SK-N-SH (cell line): ENCODE results near the gene PTPRG. TPM values are rescaled to one million over a fixed set of nuclear protein-coding genes. Genes with fewer than 3 reads are reported as not detected.

Source experiments
- CTCF ChIA-PET: fragments of 300-600, 350-600 bp; formaldehyde crosslinking; extraction: SDS; loops from one replicate; lab custom pipeline; 2021; lab: Yijun Ruan, JAX
- POLR2A ChIA-PET: fragments of 350-600 bp; sonication (Branson Sonifier 250); formaldehyde crosslinking; extraction: SDS; loops from one replicate; lab custom pipeline; 2020; ENCODE audit warnings: antibody characterized with exemption, inconsistent platforms; lab: Yijun Ruan, JAX
- DNase-seq: peaks from one replicate; pipeline ENCODE4 v3.0.0; 2012
- H2AFZ ChIP-seq: fragments of 200-600 bp; sonication (generic); 2 replicates; pipeline ENCODE4 v1.8.1; 2016; ENCODE audit warnings: antibody characterized with exemption, mild to moderate bottlenecking, low read depth
- H3F3A ChIP-seq: fragments of 200-600 bp; sonication (generic); replicated peaks from 2 replicates; pipeline ENCODE3; 2016; ENCODE audit warnings: antibody characterized with exemption, mild to moderate bottlenecking; ENCODE audit not compliant: insufficient read depth
- H3K27ac ChIP-seq, 2 experiments: fragments of 200-500 bp in 1 of 2; fragments of 200-600 bp in 1 of 2; sonication (Bioruptor generic) in 1 of 2; sonication (generic), shearing (Covaris generic) in 1 of 2; 2 replicates each; pipeline versions ENCODE4 v1.5.1 to v1.6.1; 2014 to 2016; ENCODE audit warnings: low read depth in 2 of 2, inconsistent platforms in 1 of 2, low read length in 1 of 2, mild to moderate bottlenecking in 1 of 2, mixed read lengths in 1 of 2
- H3K27me3 ChIP-seq: fragments of 200-600 bp; sonication (generic), shearing (Covaris generic); 2 replicates; pipeline ENCODE4 v1.6.1; 2016; ENCODE audit warnings: mixed run types; ENCODE audit not compliant: insufficient read depth
- H3K36me3 ChIP-seq, 2 experiments: fragments of 200-500 bp in 1 of 2; fragments of 200-600 bp in 1 of 2; sonication (Bioruptor generic) in 1 of 2; sonication (generic) in 1 of 2; replicated peaks in 1 of 2; 2 replicates each; pipeline versions ENCODE3 to v1.5.1; 2014 to 2016; ENCODE audit warnings: low read length in 1 of 2, mild to moderate bottlenecking in 1 of 2; ENCODE audit not compliant: insufficient read depth in 2 of 2, control insufficient read depth in 1 of 2
- H3K4me1 ChIP-seq, 2 experiments: fragments of 200-500 bp in 1 of 2; fragments of 200-600 bp in 1 of 2; sonication (Bioruptor generic) in 1 of 2; sonication (generic), shearing (Covaris generic) in 1 of 2; 2 replicates each; pipeline versions ENCODE4 v1.5.1 to v1.6.1; 2014 to 2016; ENCODE audit warnings: low read depth in 1 of 2, low read length in 1 of 2, mixed run types in 1 of 2; ENCODE audit not compliant: insufficient read depth in 2 of 2, control insufficient read depth in 1 of 2
- H3K4me2 ChIP-seq: fragments of 200-600 bp; sonication (generic), shearing (Covaris generic); 2 replicates; pipeline ENCODE4 v1.6.1; 2017; ENCODE audit warnings: mixed run types
- H3K4me3 ChIP-seq, 2 experiments: fragments of 200-500 bp in 1 of 2; fragments of 200-600 bp in 1 of 2; sonication (Bioruptor generic) in 1 of 2; sonication (generic), shearing (Covaris generic) in 1 of 2; 2 replicates each; pipeline versions ENCODE4 v1.5.1 to v1.8.1; 2014 to 2016; ENCODE audit warnings: low read depth in 2 of 2, inconsistent platforms in 1 of 2, low read length in 1 of 2, mild to moderate bottlenecking in 1 of 2, mixed read lengths in 1 of 2, moderate library complexity in 1 of 2
- H3K79me2 ChIP-seq: fragments of 200-600 bp; sonication (generic); 2 replicates; pipeline ENCODE4 v1.8.1; 2017; ENCODE audit warnings: mild to moderate bottlenecking; ENCODE audit not compliant: insufficient read depth
- H3K9ac ChIP-seq: fragments of 200-600 bp; sonication (generic); 2 replicates; pipeline ENCODE4 v1.6.1; 2017; ENCODE audit warnings: mixed run types
- H3K9me2 ChIP-seq: fragments of 200-600 bp; sonication (generic); 2 replicates; pipeline ENCODE4 v1.6.1; 2017; ENCODE audit warnings: mixed run types
- H3K9me3 ChIP-seq: fragments of 200-600 bp; sonication (generic); 2 replicates; pipeline ENCODE4 v1.6.1; 2017; ENCODE audit warnings: mixed run types, mild to moderate bottlenecking, moderate library complexity
- H4K20me1 ChIP-seq: fragments of 200-600 bp; sonication (generic); 2 replicates; pipeline ENCODE4 v1.6.1; 2017; ENCODE audit warnings: mild to moderate bottlenecking, mixed run types; ENCODE audit not compliant: insufficient read depth
- ELF1 ChIP-seq: IDR thresholded peaks from 2 replicates; pipeline ENCODE4 v1.4.0; 2012
- EP300 ChIP-seq, 2 experiments: IDR thresholded peaks; 2 replicates each; pipeline versions ENCODE4 v1.4.0 to v1.6.1; 2012; ENCODE audit warnings: borderline replicate concordance in 1 of 2, low read depth in 1 of 2, low read length in 1 of 2
- EZH2phosphoT487 ChIP-seq: fragments of 200-600 bp; sonication (generic); IDR thresholded peaks from 2 replicates; pipeline ENCODE4 v1.6.1; 2017; ENCODE audit warnings: low read depth, mixed run types, mild to moderate bottlenecking, antibody characterized with exemption, moderate library complexity, borderline replicate concordance
- FOSL2 ChIP-seq: IDR thresholded peaks from 2 replicates; pipeline ENCODE4 v1.4.0; 2012; ENCODE audit warnings: low read depth, mild to moderate bottlenecking, moderate library complexity, borderline replicate concordance
- FOXM1 ChIP-seq: IDR thresholded peaks from 2 replicates; pipeline ENCODE4 v1.4.0; 2012; ENCODE audit warnings: low read depth, mild to moderate bottlenecking
- GABPA ChIP-seq: IDR thresholded peaks from 2 replicates; pipeline ENCODE4 v1.4.0; 2012; ENCODE audit warnings: low read depth, mild to moderate bottlenecking
- GATA2 ChIP-seq: sonication (generic); formaldehyde crosslinking; IDR thresholded peaks from 2 replicates; pipeline ENCODE4 v1.5.0; 2020; ENCODE audit warnings: mild to moderate bottlenecking, missing genetic modification reagents
- JUND ChIP-seq: IDR thresholded peaks from 2 replicates; pipeline ENCODE4 v1.4.0; 2012
- NRF1 ChIP-seq: IDR thresholded peaks from 2 replicates; pipeline ENCODE4 v1.6.1; 2012; ENCODE audit warnings: low read depth, mild to moderate bottlenecking, low read length
- RAD21 ChIP-seq: IDR thresholded peaks from 2 replicates; pipeline ENCODE4 v1.6.1; 2012; ENCODE audit warnings: mild to moderate bottlenecking, low read length
- RCOR1 ChIP-seq: fragments of 150-350 bp; IDR thresholded peaks from 2 replicates; pipeline ENCODE4 v1.6.1; 2017; ENCODE audit warnings: antibody characterized with exemption, low read length
- RXRA ChIP-seq: IDR thresholded peaks from 2 replicates; pipeline ENCODE4 v1.4.0; 2012; ENCODE audit warnings: low read depth, mild to moderate bottlenecking, borderline replicate concordance
- SIN3A ChIP-seq: IDR thresholded peaks from 2 replicates; pipeline ENCODE4 v1.6.1; 2012; ENCODE audit warnings: low read depth, mild to moderate bottlenecking, low read length, moderate library complexity, borderline replicate concordance
- TAF1 ChIP-seq: IDR thresholded peaks from 2 replicates; pipeline ENCODE4 v1.6.1; 2012; ENCODE audit warnings: low read depth, mild to moderate bottlenecking, low read length, moderate library complexity, borderline replicate concordance
- TCF12 ChIP-seq: IDR thresholded peaks from 2 replicates; pipeline ENCODE4 v1.4.0; 2012
- TEAD4 ChIP-seq: IDR thresholded peaks from 2 replicates; pipeline ENCODE4 v1.4.0; 2012; ENCODE audit warnings: mild to moderate bottlenecking, borderline replicate concordance; ENCODE audit not compliant: insufficient read depth
- YY1 ChIP-seq: IDR thresholded peaks from 2 replicates; pipeline ENCODE4 v1.4.0; 2012; ENCODE audit warnings: low read depth, mild to moderate bottlenecking
- WGBS: methylation state at CpG from one replicate; pipeline ENCODE4 v1.1.6; 2017; ENCODE audit warnings: low lambda C conversion rate; 5-methylcytosine and 5-hydroxymethylcytosine counted together
- polyA plus RNA-seq, 3 experiments: library from polyadenylated mRNA; depleted of rRNA; stranded (reverse); fragments of >200 nt; gene quantifications; 2 replicates each; pipeline ENCODE4 v1.2.3, GENCODE V29; 2012
- TF ChIP-seq, protein P1 (sequence below): fragments of 150-350 bp; IDR thresholded peaks from 2 replicates; pipeline ENCODE4 v1.6.1; 2016; ENCODE audit warnings: mild to moderate bottlenecking, low read depth, low read length
- TF ChIP-seq, protein P2 (sequence below): IDR thresholded peaks from 2 replicates; pipeline ENCODE4 v1.4.0; 2012; ENCODE audit warnings: low read depth
- TF ChIP-seq, protein P3 (sequence below): fragments of 150-350 bp; IDR thresholded peaks from 2 replicates; pipeline ENCODE4 v1.6.1; 2017; ENCODE audit warnings: antibody characterized with exemption, low read length, low read depth, borderline replicate concordance
- TF ChIP-seq, protein P4 (sequence below): IDR thresholded peaks from 2 replicates; pipeline ENCODE4 v1.4.0; 2012; ENCODE audit warnings: low read depth, borderline replicate concordance
- TF ChIP-seq, protein P5 (sequence below): IDR thresholded peaks from 2 replicates; pipeline ENCODE4; 2012
- TF ChIP-seq, protein P6 (sequence below): IDR thresholded peaks from 2 replicates; pipeline ENCODE4 v1.6.1; 2012; ENCODE audit warnings: mild to moderate bottlenecking, low read depth, low read length, moderate library complexity
- TF ChIP-seq, protein P7 (sequence below): IDR thresholded peaks from 2 replicates; pipeline ENCODE4 v1.4.0; 2012; ENCODE audit warnings: low read depth, borderline replicate concordance

Gene PTPRG
- polyA plus RNA-seq, 1 of the 3 experiments (the other 2 are of a cell fraction), result 14.1 TPM

DNA sequence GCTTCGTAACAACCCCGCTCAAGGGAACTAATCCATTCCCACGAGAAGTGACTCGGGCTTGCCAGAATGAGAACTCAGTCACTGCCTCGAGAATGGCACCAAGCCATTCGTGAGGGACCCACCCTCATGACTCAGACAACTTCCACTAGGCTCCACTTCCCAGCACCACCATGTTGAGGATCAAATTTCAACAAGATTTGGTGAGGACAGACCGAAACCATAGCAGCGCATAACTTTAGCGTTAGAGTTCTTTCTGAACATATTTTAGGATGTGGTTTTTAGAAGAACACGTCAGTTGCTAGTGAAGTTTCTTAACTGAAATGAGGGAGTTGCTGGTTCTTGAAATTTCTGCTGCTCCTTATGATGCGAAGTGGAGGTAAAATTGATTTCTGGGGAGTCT lies 13.5 kb downstream of the PTPRG start:
- CTCF ChIA-PET, result interaction anchor here (0.6 to 1.4 kb wide), 2 partner anchors 10 to 64 kb away, joined by 3 to 4 read pairs; no protein-coding TSS in a partner anchor
- Histone ChIP-seq H3K9me3 (no peaks in the 10 kb centered on the region), H3K36me3 (no peaks in the 10 kb centered on the region), H2AFZ (no peak overlapping the region), H3K27ac (peak overlapping the region in 1 of 2 experiments; percentile 83; a peak in 2 of 4 replicates), H3K4me1 (peaks cover 0 to 11% of the 10 kb centered on the region in 2 experiments; a peak in 1 of 4 replicates), H4K20me1 (no peaks in the 10 kb centered on the region; the same call in 1 of the 2 replicates), H3K4me2 (no peak overlapping the region), H3F3A (peaks cover 4% of the 10 kb centered on the region), H3K27me3 (no peaks in the 10 kb centered on the region), H3K4me3 (no peak overlapping the region), H3K9ac (peak overlapping the region; percentile 28; the same call in 1 of the 2 replicates), H3K9me2 (no peaks in the 10 kb centered on the region), H3K79me2 (peaks cover 89% of the 10 kb centered on the region)
- WGBS, result 73% methylated on average over 9 of the region's 11 CpGs
- TF ChIP-seq TAF1 (no peak), RXRA (no peak), JUND (peak; percentile 48; the same call in 1 of the 2 replicates), EP300 (IDR thresholded peaks at IDR 0.05; ENCODE audit: borderline replicate concordance in 1 of 2, low read depth in 1 of 2, low read length in 1 of 2) (no peak; a peak in 1 of 4 replicates), NRF1 (no peak), RCOR1 (no peak), GABPA (no peak), EZH2phosphoT487 (no peak), SIN3A (no peak), GATA2 (CRISPR knock-in tag) (no peak), ELF1 (no peak), FOSL2 (peak; percentile 44; the same call in 1 of the 2 replicates), TEAD4 (no peak), FOXM1 (no peak), RAD21 (no peak), TCF12 (peak; percentile 49; the same call in 1 of the 2 replicates), YY1 (no peak)
- TF ChIP-seq, protein P1, sequence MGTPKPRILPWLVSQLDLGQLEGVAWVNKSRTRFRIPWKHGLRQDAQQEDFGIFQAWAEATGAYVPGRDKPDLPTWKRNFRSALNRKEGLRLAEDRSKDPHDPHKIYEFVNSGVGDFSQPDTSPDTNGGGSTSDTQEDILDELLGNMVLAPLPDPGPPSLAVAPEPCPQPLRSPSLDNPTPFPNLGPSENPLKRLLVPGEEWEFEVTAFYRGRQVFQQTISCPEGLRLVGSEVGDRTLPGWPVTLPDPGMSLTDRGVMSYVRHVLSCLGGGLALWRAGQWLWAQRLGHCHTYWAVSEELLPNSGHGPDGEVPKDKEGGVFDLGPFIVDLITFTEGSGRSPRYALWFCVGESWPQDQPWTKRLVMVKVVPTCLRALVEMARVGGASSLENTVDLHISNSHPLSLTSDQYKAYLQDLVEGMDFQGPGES, result no peak
- TF ChIP-seq, protein P2, sequence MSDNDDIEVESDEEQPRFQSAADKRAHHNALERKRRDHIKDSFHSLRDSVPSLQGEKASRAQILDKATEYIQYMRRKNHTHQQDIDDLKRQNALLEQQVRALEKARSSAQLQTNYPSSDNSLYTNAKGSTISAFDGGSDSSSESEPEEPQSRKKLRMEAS, result peak; percentile 30; the same call in 1 of the 2 replicates
- TF ChIP-seq, protein P3, sequence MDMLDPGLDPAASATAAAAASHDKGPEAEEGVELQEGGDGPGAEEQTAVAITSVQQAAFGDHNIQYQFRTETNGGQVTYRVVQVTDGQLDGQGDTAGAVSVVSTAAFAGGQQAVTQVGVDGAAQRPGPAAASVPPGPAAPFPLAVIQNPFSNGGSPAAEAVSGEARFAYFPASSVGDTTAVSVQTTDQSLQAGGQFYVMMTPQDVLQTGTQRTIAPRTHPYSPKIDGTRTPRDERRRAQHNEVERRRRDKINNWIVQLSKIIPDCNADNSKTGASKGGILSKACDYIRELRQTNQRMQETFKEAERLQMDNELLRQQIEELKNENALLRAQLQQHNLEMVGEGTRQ, result no peak
- TF ChIP-seq, protein P4, sequence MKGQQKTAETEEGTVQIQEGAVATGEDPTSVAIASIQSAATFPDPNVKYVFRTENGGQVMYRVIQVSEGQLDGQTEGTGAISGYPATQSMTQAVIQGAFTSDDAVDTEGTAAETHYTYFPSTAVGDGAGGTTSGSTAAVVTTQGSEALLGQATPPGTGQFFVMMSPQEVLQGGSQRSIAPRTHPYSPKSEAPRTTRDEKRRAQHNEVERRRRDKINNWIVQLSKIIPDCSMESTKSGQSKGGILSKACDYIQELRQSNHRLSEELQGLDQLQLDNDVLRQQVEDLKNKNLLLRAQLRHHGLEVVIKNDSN, result no peak
- TF ChIP-seq, protein P5, sequence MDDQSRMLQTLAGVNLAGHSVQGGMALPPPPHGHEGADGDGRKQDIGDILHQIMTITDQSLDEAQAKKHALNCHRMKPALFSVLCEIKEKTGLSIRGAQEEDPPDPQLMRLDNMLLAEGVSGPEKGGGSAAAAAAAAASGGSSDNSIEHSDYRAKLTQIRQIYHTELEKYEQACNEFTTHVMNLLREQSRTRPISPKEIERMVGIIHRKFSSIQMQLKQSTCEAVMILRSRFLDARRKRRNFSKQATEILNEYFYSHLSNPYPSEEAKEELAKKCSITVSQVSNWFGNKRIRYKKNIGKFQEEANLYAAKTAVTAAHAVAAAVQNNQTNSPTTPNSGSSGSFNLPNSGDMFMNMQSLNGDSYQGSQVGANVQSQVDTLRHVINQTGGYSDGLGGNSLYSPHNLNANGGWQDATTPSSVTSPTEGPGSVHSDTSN, result no peak
- TF ChIP-seq, protein P6, sequence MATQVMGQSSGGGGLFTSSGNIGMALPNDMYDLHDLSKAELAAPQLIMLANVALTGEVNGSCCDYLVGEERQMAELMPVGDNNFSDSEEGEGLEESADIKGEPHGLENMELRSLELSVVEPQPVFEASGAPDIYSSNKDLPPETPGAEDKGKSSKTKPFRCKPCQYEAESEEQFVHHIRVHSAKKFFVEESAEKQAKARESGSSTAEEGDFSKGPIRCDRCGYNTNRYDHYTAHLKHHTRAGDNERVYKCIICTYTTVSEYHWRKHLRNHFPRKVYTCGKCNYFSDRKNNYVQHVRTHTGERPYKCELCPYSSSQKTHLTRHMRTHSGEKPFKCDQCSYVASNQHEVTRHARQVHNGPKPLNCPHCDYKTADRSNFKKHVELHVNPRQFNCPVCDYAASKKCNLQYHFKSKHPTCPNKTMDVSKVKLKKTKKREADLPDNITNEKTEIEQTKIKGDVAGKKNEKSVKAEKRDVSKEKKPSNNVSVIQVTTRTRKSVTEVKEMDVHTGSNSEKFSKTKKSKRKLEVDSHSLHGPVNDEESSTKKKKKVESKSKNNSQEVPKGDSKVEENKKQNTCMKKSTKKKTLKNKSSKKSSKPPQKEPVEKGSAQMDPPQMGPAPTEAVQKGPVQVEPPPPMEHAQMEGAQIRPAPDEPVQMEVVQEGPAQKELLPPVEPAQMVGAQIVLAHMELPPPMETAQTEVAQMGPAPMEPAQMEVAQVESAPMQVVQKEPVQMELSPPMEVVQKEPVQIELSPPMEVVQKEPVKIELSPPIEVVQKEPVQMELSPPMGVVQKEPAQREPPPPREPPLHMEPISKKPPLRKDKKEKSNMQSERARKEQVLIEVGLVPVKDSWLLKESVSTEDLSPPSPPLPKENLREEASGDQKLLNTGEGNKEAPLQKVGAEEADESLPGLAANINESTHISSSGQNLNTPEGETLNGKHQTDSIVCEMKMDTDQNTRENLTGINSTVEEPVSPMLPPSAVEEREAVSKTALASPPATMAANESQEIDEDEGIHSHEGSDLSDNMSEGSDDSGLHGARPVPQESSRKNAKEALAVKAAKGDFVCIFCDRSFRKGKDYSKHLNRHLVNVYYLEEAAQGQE, result no peak
- TF ChIP-seq, protein P7, sequence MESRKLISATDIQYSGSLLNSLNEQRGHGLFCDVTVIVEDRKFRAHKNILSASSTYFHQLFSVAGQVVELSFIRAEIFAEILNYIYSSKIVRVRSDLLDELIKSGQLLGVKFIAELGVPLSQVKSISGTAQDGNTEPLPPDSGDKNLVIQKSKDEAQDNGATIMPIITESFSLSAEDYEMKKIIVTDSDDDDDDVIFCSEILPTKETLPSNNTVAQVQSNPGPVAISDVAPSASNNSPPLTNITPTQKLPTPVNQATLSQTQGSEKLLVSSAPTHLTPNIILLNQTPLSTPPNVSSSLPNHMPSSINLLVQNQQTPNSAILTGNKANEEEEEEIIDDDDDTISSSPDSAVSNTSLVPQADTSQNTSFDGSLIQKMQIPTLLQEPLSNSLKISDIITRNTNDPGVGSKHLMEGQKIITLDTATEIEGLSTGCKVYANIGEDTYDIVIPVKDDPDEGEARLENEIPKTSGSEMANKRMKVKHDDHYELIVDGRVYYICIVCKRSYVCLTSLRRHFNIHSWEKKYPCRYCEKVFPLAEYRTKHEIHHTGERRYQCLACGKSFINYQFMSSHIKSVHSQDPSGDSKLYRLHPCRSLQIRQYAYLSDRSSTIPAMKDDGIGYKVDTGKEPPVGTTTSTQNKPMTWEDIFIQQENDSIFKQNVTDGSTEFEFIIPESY, result no peak; the same call in 1 of the 2 replicates
- POLR2A ChIA-PET, result no interaction called here
- DNase-seq, result no peak
